Astrocyte (in vitro differentiated cells and primary cell): Measurements from ENCODE around the gene TMOD1. TPM values are rescaled to one million over a fixed set of nuclear protein-coding genes. Genes with fewer than 3 reads are reported as not detected.
"Not testable (repeated sequence)": the region's sequence is repeated elsewhere in the genome, so short reads cannot be mapped to it uniquely, and the experiment has no call there.

Source experiments
- DNase-seq: peaks from one replicate; pipeline ENCODE4 v3.0.0-alpha.2; 2010; ENCODE audit warnings: low read depth
- FAIRE-seq: peaks from 2 replicates; lab custom pipeline; 2011; peaks lifted over from hg19 to GRCh38; lab: Jason Lieb, UNC
- H2AFZ ChIP-seq: 2 replicates; pipeline ENCODE4 v1.6.0; 2012; ENCODE audit warnings: low read depth, low read length, inconsistent platforms
- H3K27ac ChIP-seq: 2 replicates; pipeline ENCODE4 v1.5.1; 2011; ENCODE audit warnings: low read depth, low read length, inconsistent platforms
- H3K27me3 ChIP-seq: 2 replicates; pipeline ENCODE4 v1.6.0; 2011; ENCODE audit warnings: low read length, inconsistent platforms; ENCODE audit not compliant: insufficient read depth
- H3K36me3 ChIP-seq: 2 replicates; pipeline ENCODE4 v1.5.1; 2011; ENCODE audit warnings: low read length, inconsistent platforms; ENCODE audit not compliant: insufficient read depth
- H3K4me1 ChIP-seq: 2 replicates; pipeline ENCODE4 v1.5.1; 2011; ENCODE audit warnings: low read length, inconsistent platforms; ENCODE audit not compliant: insufficient read depth
- H3K4me2 ChIP-seq: 2 replicates; pipeline ENCODE4 v1.6.0; 2012; ENCODE audit warnings: low read length, inconsistent platforms
- H3K4me3 ChIP-seq: 2 replicates; pipeline ENCODE4 v1.5.1; 2011; ENCODE audit warnings: low read depth, mild to moderate bottlenecking, low read length, inconsistent platforms; ENCODE audit not compliant: insufficient read depth
- H3K79me2 ChIP-seq: 2 replicates; pipeline ENCODE4 v1.6.0; 2012; ENCODE audit warnings: mild to moderate bottlenecking, low read length, inconsistent platforms; ENCODE audit not compliant: insufficient read depth
- H3K9ac ChIP-seq: 2 replicates; pipeline ENCODE4 v1.6.0; 2012; ENCODE audit warnings: mild to moderate bottlenecking, low read length, inconsistent platforms
- H3K9me3 ChIP-seq: 2 replicates; pipeline ENCODE4 v1.5.1; 2012; ENCODE audit warnings: low read depth, mild to moderate bottlenecking, low read length, inconsistent platforms; ENCODE audit not compliant: insufficient read depth
- H4K20me1 ChIP-seq: 2 replicates; pipeline ENCODE4 v1.6.0; 2012; ENCODE audit warnings: low read length, inconsistent platforms; ENCODE audit not compliant: insufficient read depth
- H3K27ac Mint-ChIP-seq: one replicate; pipeline ENCODE4 v1.8.0; 2021; ENCODE audit warnings: mild to moderate bottlenecking, mixed read lengths; ENCODE audit not compliant: unreplicated experiment
- H3K27me3 Mint-ChIP-seq: one replicate; pipeline ENCODE4 v1.8.0; 2021; ENCODE audit warnings: low read depth, mixed read lengths; ENCODE audit not compliant: unreplicated experiment
- H3K36me3 Mint-ChIP-seq: one replicate; pipeline ENCODE4 v1.8.0; 2021; ENCODE audit warnings: low read depth, mixed read lengths; ENCODE audit not compliant: unreplicated experiment
- H3K4me1 Mint-ChIP-seq: one replicate; pipeline ENCODE4 v1.8.0; 2021; ENCODE audit warnings: low read depth, mixed read lengths; ENCODE audit not compliant: unreplicated experiment
- H3K4me3 Mint-ChIP-seq: one replicate; pipeline ENCODE4 v1.8.0; 2021; ENCODE audit warnings: mild to moderate bottlenecking, moderate library complexity, mixed read lengths; ENCODE audit not compliant: unreplicated experiment
- H3K9me3 Mint-ChIP-seq: one replicate; pipeline ENCODE4 v1.8.0; 2021; ENCODE audit warnings: mild to moderate bottlenecking, mixed read lengths; ENCODE audit not compliant: unreplicated experiment
- CTCF ChIP-seq: IDR thresholded peaks from 2 replicates; pipeline ENCODE4 v1.5.1; 2011; ENCODE audit warnings: low read depth, mild to moderate bottlenecking, inconsistent platforms, low read length, moderate library complexity; ENCODE audit not compliant: insufficient read depth
- EZH2 ChIP-seq: IDR thresholded peaks from 2 replicates; pipeline ENCODE4 v1.6.1; 2012; ENCODE audit warnings: mild to moderate bottlenecking, low read length, inconsistent platforms; ENCODE audit not compliant: insufficient read depth
- total RNA-seq: library from RNA; stranded (reverse); gene quantifications from 2 replicates; pipeline ENCODE4 v1.2.1, GENCODE V29; 2021

The TMOD1 gene
- total RNA-seq, 1 donor from 2014 or later, result 0.48 TPM

DNA sequence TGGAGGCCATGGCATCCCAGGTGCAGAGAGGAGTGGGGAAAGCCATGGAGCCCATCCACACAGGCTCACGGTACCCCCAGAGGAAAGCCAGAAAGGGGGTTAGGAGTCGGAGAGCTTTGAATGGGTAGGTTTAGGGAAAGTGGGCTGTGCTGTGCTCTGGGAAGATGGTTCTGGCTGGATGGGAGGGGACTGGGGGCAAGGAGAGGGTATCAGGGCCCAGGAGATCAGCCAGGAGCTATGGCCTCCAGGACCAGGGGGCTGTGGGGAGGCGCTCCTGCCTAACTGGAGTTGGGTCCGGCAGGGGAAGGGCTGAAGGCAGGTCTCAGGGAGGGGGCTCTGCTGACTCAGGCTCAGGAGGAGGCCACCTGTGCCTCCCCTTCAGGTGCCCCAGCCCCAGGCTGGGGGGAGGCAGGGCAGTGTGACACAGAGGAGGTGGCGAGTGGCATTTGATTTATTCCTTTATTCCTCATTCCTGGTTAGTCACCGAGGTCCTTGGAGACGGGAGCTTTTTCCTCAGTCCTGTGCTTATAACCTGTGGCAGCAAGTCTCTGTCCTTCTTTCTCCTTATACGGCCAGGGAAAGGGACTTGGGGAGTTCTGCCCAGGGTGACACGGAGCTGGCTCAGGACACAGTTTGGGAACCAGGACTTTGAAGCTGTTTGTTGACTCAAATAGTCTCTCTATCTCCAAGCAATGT lies 70.9 kb downstream of the TMOD1 start:
- H3K9me3 ChIP-seq, result no peaks in the 10 kb centered on the region
- H3K4me1 ChIP-seq, result no peaks in the 10 kb centered on the region
- H3K79me2 ChIP-seq, result no peaks in the 10 kb centered on the region
- no peak for TF ChIP-seq EZH2
- TF ChIP-seq CTCF, result no peak
- H3K4me3 Mint-ChIP-seq, result no peak overlapping the region
- no peak overlapping the region for H3K9ac ChIP-seq
- H3K27ac Mint-ChIP-seq, result no peak overlapping the region
- peaks cover 3% of the 10 kb centered on the region for H3K36me3 Mint-ChIP-seq
- H3K4me2 ChIP-seq, result no peak overlapping the region
- H3K36me3 ChIP-seq, result no peaks in the 10 kb centered on the region
- no peaks in the 10 kb centered on the region for H3K27me3 ChIP-seq
- H3K4me3 ChIP-seq, result no peak overlapping the region
- no peaks in the 10 kb centered on the region for H3K4me1 Mint-ChIP-seq
- FAIRE-seq (no peak), DNase-seq (no peak)
- peaks cover 36% of the 10 kb centered on the region for H3K27me3 Mint-ChIP-seq
- peaks cover 7% of the 10 kb centered on the region for H3K9me3 Mint-ChIP-seq
- no peaks in the 10 kb centered on the region for H4K20me1 ChIP-seq
- H3K27ac ChIP-seq, result no peak overlapping the region
- no peak overlapping the region for H2AFZ ChIP-seq

- no peaks in the 10 kb centered on the region for H3K79me2 ChIP-seq
- TF ChIP-seq CTCF (no peak), EZH2 (no peak)
- H4K20me1 ChIP-seq, result no peaks in the 10 kb centered on the region
- no peaks in the 10 kb centered on the region for H3K4me1 Mint-ChIP-seq
- H3K36me3 Mint-ChIP-seq, result peaks cover 3% of the 10 kb centered on the region
- no peaks in the 10 kb centered on the region for H3K36me3 ChIP-seq
- no peaks in the 10 kb centered on the region for H3K9me3 ChIP-seq
- H3K27ac Mint-ChIP-seq, result no peak overlapping the region
- DNase-seq (no peak), FAIRE-seq (no peak)
- H3K4me2 ChIP-seq, result no peak overlapping the region
- H3K4me3 ChIP-seq, result no peak overlapping the region
- no peak overlapping the region for H2AFZ ChIP-seq
- H3K27me3 ChIP-seq, result no peaks in the 10 kb centered on the region
- peaks cover 7% of the 10 kb centered on the region for H3K9me3 Mint-ChIP-seq
- no peak overlapping the region for H3K27ac ChIP-seq
- peaks cover 31% of the 10 kb centered on the region for H3K27me3 Mint-ChIP-seq
- H3K9ac ChIP-seq, result no peak overlapping the region
- H3K4me3 Mint-ChIP-seq, result no peak overlapping the region
- no peaks in the 10 kb centered on the region for H3K4me1 ChIP-seq
Observed at GRCh38 chr9:97572892-97573365, 71.5 kb downstream of the TMOD1 start.

DNA sequence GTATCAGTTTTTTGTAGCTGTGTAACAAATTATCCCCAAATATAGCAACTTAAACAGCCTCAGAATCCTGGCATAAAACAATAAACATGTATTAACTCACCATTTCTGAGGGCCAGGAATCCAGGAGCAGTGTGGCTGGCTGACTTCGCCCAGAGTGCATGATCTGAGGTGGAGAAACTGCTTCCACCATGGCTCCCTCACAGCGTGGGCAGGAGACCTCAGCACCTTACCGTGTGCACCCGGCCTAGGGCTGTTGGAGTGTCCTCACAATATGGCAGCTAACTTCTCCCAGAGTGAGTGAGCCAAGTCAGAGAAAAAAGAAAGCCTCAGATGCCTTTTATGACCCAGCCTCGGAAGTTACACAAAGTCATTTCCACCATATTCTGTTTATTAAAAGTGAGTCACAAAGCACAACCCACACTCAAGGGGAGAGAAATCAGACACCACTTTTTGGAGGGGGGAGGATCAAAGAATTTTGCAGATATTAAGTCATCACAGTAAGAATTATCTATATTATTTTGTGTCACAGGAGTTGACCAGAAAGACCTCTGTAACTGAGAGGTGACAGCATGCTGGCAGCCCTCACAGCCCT lies 72.1 kb downstream of the TMOD1 start:
- H3K79me2 ChIP-seq, result no peaks in the 10 kb centered on the region
- TF ChIP-seq CTCF (no peak), EZH2 (no peak)
- DNase-seq, result no peak
- no peaks in the 10 kb centered on the region for H3K9me3 ChIP-seq
- no peaks in the 10 kb centered on the region for H3K4me1 ChIP-seq
- Mint-ChIP-seq H3K27ac (no peak overlapping the region), H3K4me1 (no peaks in the 10 kb centered on the region), H3K36me3 (no peaks in the 10 kb centered on the region), H3K9me3 (peaks cover 5% of the 10 kb centered on the region), H3K4me3 (no peak overlapping the region), H3K27me3 (peaks cover 24% of the 10 kb centered on the region)
- H3K27ac ChIP-seq, result no peak overlapping the region
- no peak overlapping the region for H2AFZ ChIP-seq
- no peak for FAIRE-seq
- no peaks in the 10 kb centered on the region for H3K36me3 ChIP-seq
- no peak overlapping the region for H3K9ac ChIP-seq
- H4K20me1 ChIP-seq, result no peaks in the 10 kb centered on the region
- H3K27me3 ChIP-seq, result no peaks in the 10 kb centered on the region
- H3K4me3 ChIP-seq, result no peak overlapping the region
- no peak overlapping the region for H3K4me2 ChIP-seq

DNA sequence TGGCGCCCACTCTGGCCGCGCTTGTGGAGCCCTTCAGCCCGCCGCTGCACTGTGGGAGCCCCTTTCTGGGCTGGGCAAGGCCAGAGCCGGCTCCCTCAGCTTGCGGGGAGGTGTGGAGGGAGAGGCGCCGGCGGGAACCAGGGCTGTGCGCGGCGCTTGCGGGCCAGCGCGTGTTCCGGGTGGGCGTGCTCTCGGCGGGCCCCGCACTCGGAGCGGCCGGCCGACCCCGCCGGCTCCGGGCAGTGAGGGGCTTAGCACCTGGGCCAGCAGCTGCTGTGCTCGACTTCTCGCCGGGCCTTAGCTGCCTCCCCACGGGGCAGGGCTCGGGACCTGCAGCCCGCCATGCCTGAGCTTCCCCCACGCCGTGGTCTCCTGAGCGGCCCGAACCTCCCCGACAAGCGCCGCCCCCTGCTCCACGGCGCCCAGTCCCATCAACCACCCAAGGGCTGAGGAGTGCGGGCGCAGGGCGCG lies 72.7 kb downstream of the TMOD1 start:
- H3K4me3 ChIP-seq, H3K27ac ChIP-seq, H3K27me3 ChIP-seq, DNase-seq, H3K4me1 Mint-ChIP-seq, H3K27ac Mint-ChIP-seq, H3K4me3 Mint-ChIP-seq, FAIRE-seq, H4K20me1 ChIP-seq, H3K9ac ChIP-seq, H3K9me3 ChIP-seq, H2AFZ ChIP-seq, H3K79me2 ChIP-seq, H3K4me2 ChIP-seq, H3K4me1 ChIP-seq, H3K36me3 ChIP-seq, H3K9me3 Mint-ChIP-seq, H3K36me3 Mint-ChIP-seq: not testable (repeated sequence)
- H3K27me3 Mint-ChIP-seq, result peaks cover 25% of the 10 kb centered on the region
